ENCODE data around the gene VSIR.

DNA sequence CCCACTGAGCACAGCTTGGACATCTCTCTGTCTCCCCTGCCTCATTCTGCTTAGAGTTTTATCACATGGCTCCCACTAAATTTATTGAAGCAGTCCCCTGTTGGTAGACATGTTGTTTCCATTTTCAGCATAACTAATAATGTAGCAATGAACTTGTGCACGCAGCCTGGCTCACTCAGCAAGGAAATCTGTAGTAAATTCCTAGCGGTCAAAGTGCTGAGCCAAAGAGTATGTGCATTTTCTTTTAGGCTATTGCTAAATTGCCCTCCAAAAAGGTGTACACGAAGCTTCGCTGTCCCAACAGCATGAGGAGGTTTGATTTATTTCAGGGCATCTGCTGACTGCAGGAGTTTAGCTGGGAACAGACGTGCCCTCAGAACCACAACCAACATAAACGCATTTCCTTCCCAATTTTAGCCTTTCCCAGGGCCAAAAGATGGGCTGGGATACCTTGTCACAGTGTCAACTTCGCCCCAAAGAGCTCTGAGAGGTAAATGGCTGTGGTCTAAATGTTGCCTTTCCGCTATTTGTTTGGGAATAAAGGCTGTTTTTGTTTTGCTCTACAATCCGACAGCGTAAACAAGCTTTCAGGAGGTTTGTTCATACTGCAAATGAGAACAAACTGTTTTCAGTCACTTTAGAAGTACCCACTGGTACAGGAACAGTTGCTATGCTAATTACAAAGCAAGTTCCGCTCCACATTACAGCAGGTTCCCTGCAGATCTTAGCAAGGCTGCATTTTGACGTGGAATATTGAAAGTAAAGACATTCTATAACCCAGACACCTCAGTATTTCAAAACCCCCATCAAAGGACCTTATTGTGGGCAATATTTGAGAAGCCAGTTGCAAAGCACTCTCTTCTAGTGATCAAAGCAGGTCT lies 16.8 kb downstream of the VSIR start:
- TF ChIP-seq, protein P1, sequence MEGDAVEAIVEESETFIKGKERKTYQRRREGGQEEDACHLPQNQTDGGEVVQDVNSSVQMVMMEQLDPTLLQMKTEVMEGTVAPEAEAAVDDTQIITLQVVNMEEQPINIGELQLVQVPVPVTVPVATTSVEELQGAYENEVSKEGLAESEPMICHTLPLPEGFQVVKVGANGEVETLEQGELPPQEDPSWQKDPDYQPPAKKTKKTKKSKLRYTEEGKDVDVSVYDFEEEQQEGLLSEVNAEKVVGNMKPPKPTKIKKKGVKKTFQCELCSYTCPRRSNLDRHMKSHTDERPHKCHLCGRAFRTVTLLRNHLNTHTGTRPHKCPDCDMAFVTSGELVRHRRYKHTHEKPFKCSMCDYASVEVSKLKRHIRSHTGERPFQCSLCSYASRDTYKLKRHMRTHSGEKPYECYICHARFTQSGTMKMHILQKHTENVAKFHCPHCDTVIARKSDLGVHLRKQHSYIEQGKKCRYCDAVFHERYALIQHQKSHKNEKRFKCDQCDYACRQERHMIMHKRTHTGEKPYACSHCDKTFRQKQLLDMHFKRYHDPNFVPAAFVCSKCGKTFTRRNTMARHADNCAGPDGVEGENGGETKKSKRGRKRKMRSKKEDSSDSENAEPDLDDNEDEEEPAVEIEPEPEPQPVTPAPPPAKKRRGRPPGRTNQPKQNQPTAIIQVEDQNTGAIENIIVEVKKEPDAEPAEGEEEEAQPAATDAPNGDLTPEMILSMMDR (IDR thresholded peaks at IDR 0.05; ENCODE audit: borderline replicate concordance, extremely low read depth, low read length, poor library complexity, severe bottlenecking), result no peak
- TF ChIP-seq EZH2 (IDR thresholded peaks at IDR 0.05; ENCODE audit: borderline replicate concordance, low read depth, low read length, severe bottlenecking), result no peak

Data from DND-41 (cell line).